ENCODE results near the gene SEC16A. TPM values are rescaled to one million over a fixed set of nuclear protein-coding genes. Genes with fewer than 3 reads are reported as not detected.
A peak's percentile ranks its signal among the peaks of the same experiment; 100 is the strongest.
"Not testable (repeated sequence)": the region's sequence is repeated elsewhere in the genome, so short reads cannot be mapped to it uniquely, and the experiment has no call there.

Gene SEC16A
- polyA plus RNA-seq, 3 donors from 2014 or later: 3.9 to 46.0 (median 15.9) TPM

GRCh38 chr9:136405904-136406303 is 76.9 kb downstream of the SEC16A start:
- H3K9me3 Mint-ChIP-seq, DNase-seq, H3K4me3 Mint-ChIP-seq, H3K36me3 Mint-ChIP-seq: not testable (repeated sequence)
- peaks cover 34 to 41% of the 10 kb centered on the region in 2 donors for H3K4me1 Mint-ChIP-seq
- peaks cover 3 to 16% (median 7%) of the 10 kb centered on the region in 3 donors for H3K27me3 Mint-ChIP-seq (ENCODE audit: low read depth in 3 of 3)
- H3K27ac Mint-ChIP-seq: peak overlapping the region in 1 of 6 donors; percentile 50

GRCh38 chr9:136405481-136405880 is 77.4 kb downstream of the SEC16A start:
- H3K4me3 Mint-ChIP-seq: no peak overlapping the region
- H3K27me3 Mint-ChIP-seq (ENCODE audit: low read depth in 3 of 3): peaks cover 1 to 12% (median 6%) of the 10 kb centered on the region in 3 donors
- peaks cover 0 to 9% (median 3%) of the 10 kb centered on the region in 3 donors for H3K36me3 Mint-ChIP-seq
- DNase-seq: no peak
- peak overlapping the region in 2 of 6 donors; percentile 50 to 75 for H3K27ac Mint-ChIP-seq
- H3K9me3 Mint-ChIP-seq: no peaks in the 10 kb centered on the region
- H3K4me1 Mint-ChIP-seq: peaks cover 33 to 37% of the 10 kb centered on the region in 2 donors

- no peak for DNase-seq
- Mint-ChIP-seq H3K4me3 (peak overlapping the region in 4 of 5 donors; percentile 3 to 51 (median 11)), H3K4me1 (peaks cover 30 to 34% of the 10 kb centered on the region in 2 donors), H3K36me3 (peaks cover 0 to 9% (median 3%) of the 10 kb centered on the region in 3 donors), H3K9me3 (no peaks in the 10 kb centered on the region), H3K27ac (peak overlapping the region in 5 of 6 donors; percentile 45 to 90 (median 74)), H3K27me3 (ENCODE audit: low read depth in 3 of 3) (peaks cover 0 to 8% (median 3%) of the 10 kb centered on the region in 3 donors)
Measured at GRCh38 chr9:136404801-136405136, 78.1 kb downstream of the SEC16A start.

GRCh38 chr9:136403915-136404800 is 78.7 kb downstream of the SEC16A start:
- Mint-ChIP-seq H3K4me3 (peak overlapping the region in 3 of 5 donors; percentile 6 to 40 (median 33)), H3K27me3 (ENCODE audit: low read depth in 3 of 3) (peaks cover 0 to 4% (median 2%) of the 10 kb centered on the region in 3 donors), H3K36me3 (peaks cover 0 to 9% (median 3%) of the 10 kb centered on the region in 3 donors), H3K4me1 (peaks cover 27 to 31% of the 10 kb centered on the region in 2 donors), H3K27ac (peak overlapping the region; percentile 45 to 90 (median 74)), H3K9me3 (no peaks in the 10 kb centered on the region)
- peak in 1 of 3 donors; percentile 21 for DNase-seq

GRCh38 chr9:136403538-136403914 is 79.3 kb downstream of the SEC16A start:
- H3K4me1 Mint-ChIP-seq: peaks cover 27 to 33% of the 10 kb centered on the region in 2 donors
- H3K27me3 Mint-ChIP-seq (ENCODE audit: low read depth in 3 of 3): peaks cover 2 to 6% (median 2%) of the 10 kb centered on the region in 3 donors
- peaks cover 0 to 9% (median 3%) of the 10 kb centered on the region in 3 donors for H3K36me3 Mint-ChIP-seq
- H3K9me3 Mint-ChIP-seq: no peaks in the 10 kb centered on the region
- H3K27ac Mint-ChIP-seq: peak overlapping the region; percentile 19 to 90 (median 62)
- H3K4me3 Mint-ChIP-seq: peak overlapping the region in 2 of 5 donors; percentile 6 to 40
- DNase-seq: peak; percentile 41 to 51 (median 43)

- H3K27me3 Mint-ChIP-seq (ENCODE audit: low read depth in 3 of 3): peaks cover 2 to 7% (median 2%) of the 10 kb centered on the region in 3 donors
- H3K4me3 Mint-ChIP-seq: no peak overlapping the region
- DNase-seq: no peak
- no peak overlapping the region for H3K27ac Mint-ChIP-seq
- H3K4me1 Mint-ChIP-seq: peaks cover 30 to 36% of the 10 kb centered on the region in 2 donors
- peaks cover 0 to 8% (median 3%) of the 10 kb centered on the region in 3 donors for H3K36me3 Mint-ChIP-seq
- H3K9me3 Mint-ChIP-seq: no peaks in the 10 kb centered on the region
Measured at GRCh38 chr9:136402067-136402466, 80.8 kb downstream of the SEC16A start.

GRCh38 chr9:136401173-136401922 is 81.5 kb downstream of the SEC16A start:
- H3K9me3 Mint-ChIP-seq: no peaks in the 10 kb centered on the region
- DNase-seq: no peak
- peak overlapping the region in 1 of 6 donors; percentile 45 for H3K27ac Mint-ChIP-seq
- H3K27me3 Mint-ChIP-seq (ENCODE audit: low read depth in 3 of 3): peaks cover 2 to 7% (median 2%) of the 10 kb centered on the region in 3 donors
- peaks cover 30 to 36% of the 10 kb centered on the region in 2 donors for H3K4me1 Mint-ChIP-seq
- H3K36me3 Mint-ChIP-seq: peaks cover 0 to 4% (median 0%) of the 10 kb centered on the region in 3 donors
- H3K4me3 Mint-ChIP-seq: peak overlapping the region in 4 of 5 donors; percentile 20 to 47 (median 36)

GRCh38 chr9:136400038-136400834 is 82.6 kb downstream of the SEC16A start, which contains the start of gene SNAPC4:
SNAPC4 (minus strand) TSS chr9:136400170; CDS start chr9:136398428, 1,742 bp downstream.
- DNase-seq: peak; percentile 85 to 88 (median 87)
- peak within 1 kb of the TSS; percentile 13 to 86 (median 70) for H3K27ac Mint-ChIP-seq
- no peaks in the 10 kb centered on the region for H3K9me3 Mint-ChIP-seq
- peaks cover 2 to 7% (median 2%) of the 10 kb centered on the region in 3 donors for H3K27me3 Mint-ChIP-seq (ENCODE audit: low read depth in 3 of 3)
- peaks cover 29 to 36% of the 10 kb centered on the region in 2 donors for H3K4me1 Mint-ChIP-seq
- peak within 1 kb of the TSS; percentile 82 to 90 (median 87) for H3K4me3 Mint-ChIP-seq
- peaks cover 0 to 4% (median under 1%) of the 10 kb centered on the region in 3 donors for H3K36me3 Mint-ChIP-seq

- Mint-ChIP-seq H3K9me3 (no peaks in the 10 kb centered on the region), H3K27me3 (ENCODE audit: low read depth in 3 of 3) (peaks cover 2 to 7% (median 2%) of the 10 kb centered on the region in 3 donors), H3K36me3 (peaks cover 0 to 5% (median 0%) of the 10 kb centered on the region in 3 donors), H3K4me1 (peaks cover 21 to 29% of the 10 kb centered on the region in 2 donors), H3K4me3 (peak overlapping the region; percentile 82 to 90 (median 87)), H3K27ac (peak overlapping the region; percentile 13 to 86 (median 70))
- peak; percentile 21 to 37 (median 35) for DNase-seq
Measured at GRCh38 chr9:136399176-136400037, 83.4 kb downstream of the SEC16A start.

GRCh38 chr9:136398286-136398685 is 84.6 kb downstream of the SEC16A start:
- H3K9me3 Mint-ChIP-seq: no peaks in the 10 kb centered on the region
- H3K4me1 Mint-ChIP-seq: peaks cover 12 to 18% of the 10 kb centered on the region in 2 donors
- no peak for DNase-seq
- peak overlapping the region; percentile 82 to 90 (median 87) for H3K4me3 Mint-ChIP-seq
- peaks cover 2 to 7% (median 2%) of the 10 kb centered on the region in 3 donors for H3K27me3 Mint-ChIP-seq (ENCODE audit: low read depth in 3 of 3)
- peak overlapping the region in 1 of 6 donors; percentile 61 for H3K27ac Mint-ChIP-seq
- peaks cover 0 to 5% (median 0%) of the 10 kb centered on the region in 3 donors for H3K36me3 Mint-ChIP-seq

- DNase-seq: no peak
- H3K9me3 Mint-ChIP-seq: no peaks in the 10 kb centered on the region
- H3K4me1 Mint-ChIP-seq: peaks cover 12 to 17% of the 10 kb centered on the region in 2 donors
- H3K27ac Mint-ChIP-seq: no peak overlapping the region
- peaks cover 2 to 7% (median 2%) of the 10 kb centered on the region in 3 donors for H3K27me3 Mint-ChIP-seq (ENCODE audit: low read depth in 3 of 3)
- no peak overlapping the region for H3K4me3 Mint-ChIP-seq
- H3K36me3 Mint-ChIP-seq: peaks cover 0 to 5% (median 0%) of the 10 kb centered on the region in 3 donors
Measured at GRCh38 chr9:136397643-136398042, 85.2 kb downstream of the SEC16A start.

GRCh38 chr9:136396219-136396515 is 86.7 kb downstream of the SEC16A start:
- H3K27ac Mint-ChIP-seq: no peak overlapping the region
- no peaks in the 10 kb centered on the region for H3K9me3 Mint-ChIP-seq
- H3K27me3 Mint-ChIP-seq (ENCODE audit: low read depth in 3 of 3): peaks cover 1 to 7% (median 4%) of the 10 kb centered on the region in 3 donors
- no peak overlapping the region for H3K4me3 Mint-ChIP-seq
- peaks cover 4 to 10% (median 5%) of the 10 kb centered on the region in 3 donors for H3K36me3 Mint-ChIP-seq
- H3K4me1 Mint-ChIP-seq: peaks cover 12 to 14% of the 10 kb centered on the region in 2 donors
- DNase-seq: no peak
